ENCODE results near the gene TMEM37.

The TMEM37 gene

DNA sequence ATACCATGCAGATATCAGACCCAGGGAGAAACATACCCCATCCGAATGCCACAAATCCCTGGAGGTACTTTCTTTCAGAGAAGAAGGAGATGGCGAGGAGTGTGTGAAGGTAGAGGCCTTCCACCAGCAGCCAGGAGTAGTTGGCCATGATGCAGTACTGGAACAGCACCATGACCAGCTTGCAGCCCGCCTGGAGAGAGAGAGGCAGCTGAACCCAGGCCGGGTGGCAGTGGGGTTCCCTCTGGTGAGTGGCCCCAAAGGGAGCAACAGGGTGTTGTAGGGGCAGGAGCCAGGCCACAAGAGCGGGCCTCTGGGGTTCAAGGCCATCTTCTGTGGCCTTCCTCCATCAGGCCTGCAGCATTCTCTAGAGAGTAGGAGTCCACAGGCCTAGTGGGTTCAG, 30.2 kb downstream of the TMEM37 start:
- no peak for DNase-seq

DNA sequence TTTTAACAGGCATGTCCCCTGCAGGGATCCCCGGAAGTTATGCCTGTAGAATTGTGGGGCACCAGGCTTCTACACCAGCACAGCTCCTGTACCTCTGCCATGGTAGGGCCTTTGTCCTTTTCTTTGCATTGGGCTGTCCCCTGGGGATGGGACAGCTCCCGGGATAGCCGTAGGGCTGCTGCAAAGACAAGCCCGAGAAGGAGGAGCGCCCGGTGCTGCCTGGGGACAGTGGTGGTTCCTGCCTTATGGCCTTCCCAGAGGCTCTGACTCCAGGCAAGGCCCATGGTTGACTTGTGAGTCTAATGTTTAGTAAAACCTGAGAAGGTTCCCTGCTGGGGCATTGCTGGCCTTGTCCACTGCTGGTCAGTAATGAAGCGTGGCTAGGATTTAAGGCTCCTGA, 30.9 kb downstream of the TMEM37 start:
- no peak for DNase-seq

DNA sequence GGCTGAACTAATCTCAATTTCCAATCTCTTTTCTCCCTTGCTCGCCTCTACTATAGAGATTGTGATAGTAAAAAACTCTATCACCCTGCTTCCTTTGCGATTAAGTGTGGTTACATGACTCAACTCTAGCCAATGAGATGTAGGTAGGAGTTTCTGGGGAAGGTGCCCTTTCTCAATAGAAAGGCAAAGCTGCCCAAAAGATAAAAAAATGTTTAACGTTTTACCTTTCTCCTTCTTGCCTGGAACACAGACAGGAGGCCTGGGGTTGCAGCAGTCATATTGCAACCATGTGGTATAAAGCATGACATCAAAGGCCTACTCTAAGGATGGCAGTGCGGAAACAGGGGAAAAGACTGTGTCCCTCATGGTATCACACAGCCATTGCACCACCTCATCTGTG, 31.5 kb downstream of the TMEM37 start:
- DNase-seq: no peak

DNA sequence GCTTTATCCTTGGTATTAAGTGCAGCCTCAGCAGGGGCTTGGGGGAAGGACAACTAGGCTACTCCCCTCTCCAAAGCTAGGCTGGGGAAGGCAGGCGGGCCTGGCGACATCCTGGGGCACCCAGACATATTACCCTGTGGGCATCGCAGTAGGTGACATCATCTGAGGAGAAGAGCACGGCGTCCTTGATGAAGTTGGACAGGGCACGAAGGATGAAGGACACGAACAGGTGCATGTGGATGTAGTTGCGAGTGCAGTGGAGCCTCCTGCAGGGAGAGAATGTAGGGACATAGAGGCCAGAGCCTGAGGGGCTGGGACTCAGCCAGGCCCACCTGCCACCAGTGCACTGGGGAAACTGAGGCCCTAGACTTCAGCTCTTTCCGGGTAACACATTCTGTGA, 32.3 kb downstream of the TMEM37 start:
- no peak for DNase-seq

DNA sequence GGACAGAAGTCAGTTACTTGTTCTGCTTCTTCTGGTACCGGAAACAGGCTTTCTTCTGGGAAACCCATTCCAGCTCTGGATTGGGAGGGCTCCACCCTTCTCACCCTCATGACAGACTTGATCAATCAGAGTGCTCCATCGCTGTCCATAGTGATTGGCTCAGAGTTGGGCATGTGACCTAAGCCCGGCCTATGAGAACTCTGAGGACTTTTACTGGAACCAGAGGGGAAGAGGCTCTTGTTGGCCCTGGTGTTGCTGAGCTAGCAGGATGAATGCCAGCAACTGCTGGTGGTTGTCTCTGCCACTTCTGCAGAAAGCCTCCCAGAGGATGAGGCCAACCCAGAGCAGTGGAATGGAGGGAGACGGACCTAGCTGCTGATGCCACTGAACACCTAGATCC, 33.3 kb downstream of the TMEM37 start:
- no peak for DNase-seq

DNA sequence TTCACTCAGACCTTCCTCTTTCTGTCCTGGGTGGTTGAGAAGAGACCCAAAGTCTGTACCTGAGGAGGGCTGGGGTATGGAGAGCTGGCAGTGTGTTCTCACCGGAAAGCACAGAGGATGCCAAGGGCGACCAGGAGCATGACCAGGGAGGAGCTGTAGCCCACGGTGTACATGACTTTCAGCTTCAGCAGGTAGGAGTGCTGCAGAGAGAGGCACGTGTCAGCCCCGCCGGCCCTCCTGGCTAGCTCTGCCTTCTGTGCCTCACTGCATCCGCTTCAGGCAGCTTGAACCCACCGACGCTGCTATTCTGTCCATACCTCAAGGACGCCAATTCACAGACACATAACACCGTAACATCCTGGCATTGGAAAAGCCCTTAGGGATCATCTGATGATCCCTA, 34.0 kb downstream of the TMEM37 start:
- DNase-seq: no peak

DNA sequence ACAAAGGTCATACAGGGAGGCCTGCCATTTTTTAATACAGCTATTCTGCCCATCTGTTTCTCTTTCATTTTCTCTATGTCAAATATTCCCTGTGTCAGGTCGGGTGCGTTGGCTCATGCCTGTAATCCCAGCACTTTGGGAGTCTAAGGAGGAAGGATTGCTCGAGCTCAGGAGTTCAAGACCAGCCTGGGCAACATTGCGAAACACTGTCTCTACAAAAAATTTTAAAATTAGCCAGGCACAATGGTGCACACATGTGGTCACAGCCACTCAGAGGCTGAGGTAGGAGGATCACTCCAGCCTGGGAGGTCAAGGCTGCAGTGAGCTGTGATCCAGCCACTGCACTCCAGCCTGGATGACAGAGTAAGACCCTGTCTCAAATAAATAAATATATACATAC, 34.7 kb downstream of the TMEM37 start:
- DNase-seq: no peak

GRCh38 chr2:119468154-119468955, 36.7 kb downstream of the TMEM37 start:
- DNase-seq: no peak

DNA sequence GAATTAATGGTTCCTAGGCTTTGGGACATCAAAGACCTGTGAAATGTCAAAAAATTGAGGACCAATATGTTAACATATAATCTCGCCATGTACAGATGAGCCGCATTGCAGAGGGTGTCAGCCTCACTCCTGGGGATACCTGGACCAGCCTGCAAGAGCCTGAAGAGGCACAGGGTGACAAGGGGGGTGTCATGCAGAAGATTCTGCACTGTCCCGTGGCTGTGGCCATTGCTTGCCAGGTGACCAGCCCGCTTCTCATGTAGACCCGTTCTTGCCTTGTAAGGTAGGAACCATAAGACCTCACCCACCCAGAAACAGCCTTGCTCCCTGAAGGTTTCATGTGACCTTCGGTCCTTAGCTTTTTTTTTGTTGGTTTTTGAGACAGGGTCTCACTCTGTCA, 37.5 kb downstream of the TMEM37 start:
- DNase-seq: no peak

DNA sequence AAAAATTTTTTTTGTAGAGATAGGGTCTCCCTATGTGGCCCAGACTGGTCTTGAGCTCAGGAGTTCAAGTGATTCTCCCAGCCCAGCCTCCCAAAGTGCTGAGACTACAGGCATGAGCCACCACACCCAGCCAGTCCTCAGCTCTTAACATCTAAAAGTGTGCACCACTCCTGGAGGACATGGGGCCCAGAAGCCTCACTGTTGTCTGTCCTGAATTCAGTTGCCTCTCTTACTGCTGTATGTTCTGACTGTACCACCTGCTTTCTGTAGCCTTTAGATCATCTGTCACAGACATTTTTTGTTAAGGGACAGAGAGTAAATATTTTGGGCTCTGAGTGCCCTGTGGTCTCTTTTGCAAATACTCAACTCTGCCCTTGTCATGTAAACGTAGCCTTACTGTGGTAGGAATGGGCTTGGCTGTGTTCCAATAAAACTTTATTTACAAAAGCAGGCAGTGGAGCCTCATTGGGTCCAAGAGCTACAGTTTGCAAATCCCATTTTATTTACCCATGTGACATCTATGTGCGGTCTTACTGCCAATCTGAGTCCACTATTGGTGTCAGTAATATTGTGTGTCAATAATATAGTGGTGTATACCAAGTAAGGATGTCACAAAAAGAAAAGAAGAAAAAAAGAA, 38.1 kb downstream of the TMEM37 start:
- no peak for DNase-seq

DNA sequence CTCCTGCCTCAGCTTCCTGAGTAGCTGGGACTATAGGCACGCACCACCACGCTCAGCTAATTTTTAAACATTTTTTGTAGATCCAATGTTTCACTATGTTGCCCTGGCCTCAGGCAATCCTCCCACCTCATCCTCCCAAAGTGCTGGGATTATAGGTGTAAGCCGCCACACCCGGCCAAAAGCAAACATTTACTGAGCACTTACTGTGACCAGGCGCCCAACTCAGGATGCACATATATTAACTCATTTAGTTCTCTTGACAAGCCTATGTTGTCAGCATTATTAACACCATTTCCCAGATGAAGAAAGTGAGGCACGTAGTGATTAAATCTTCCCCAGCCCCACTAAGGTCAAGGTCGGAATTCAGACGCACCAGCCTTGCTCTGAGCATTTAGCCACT, 41.1 kb downstream of the TMEM37 start:
- DNase-seq: no peak

- no peak for DNase-seq
Observed at GRCh38 chr2:119473621-119474370, 42.1 kb downstream of the TMEM37 start.

DNA sequence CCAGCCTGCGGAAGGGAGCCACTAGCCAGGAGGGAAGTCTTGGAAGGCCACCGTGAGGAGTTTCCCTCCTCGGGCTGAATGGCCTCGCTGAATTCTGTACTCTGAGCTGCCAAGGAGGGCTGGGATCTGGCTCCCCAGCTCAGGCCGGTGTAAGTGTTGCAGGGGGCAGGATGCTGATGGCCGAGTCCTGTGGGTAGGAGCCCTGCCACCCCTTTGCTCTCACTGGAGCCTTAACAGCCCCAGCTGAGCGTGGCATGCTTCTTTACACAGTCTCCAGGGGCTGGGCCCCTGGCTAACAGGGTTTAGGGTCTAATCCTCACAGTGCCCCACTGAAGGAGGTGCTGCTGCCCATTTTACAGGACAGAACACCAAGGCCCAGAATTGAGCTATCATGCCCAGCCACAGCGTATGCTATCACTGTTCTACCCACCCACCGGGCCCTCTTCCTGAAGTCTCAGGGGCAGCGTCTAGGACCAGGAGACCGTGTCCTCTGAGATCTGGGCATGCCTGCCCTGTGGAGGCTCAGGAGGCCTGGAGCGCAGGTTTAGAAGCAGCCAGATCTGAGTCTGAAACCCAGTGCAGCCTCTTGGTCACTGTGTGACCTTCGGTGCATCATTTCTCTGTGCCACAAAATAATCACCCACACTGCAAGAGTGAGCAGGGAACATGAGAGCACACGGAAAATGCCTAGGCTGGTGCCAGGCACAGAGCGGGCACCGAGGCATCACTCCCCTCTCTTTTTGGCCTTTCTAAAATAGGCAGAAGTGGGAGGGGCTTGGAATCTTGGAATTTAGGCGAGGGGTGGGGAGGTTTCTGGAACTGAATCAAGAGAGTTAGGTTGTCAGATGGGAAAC, 42.9 kb downstream of the TMEM37 start:
- DNase-seq: no peak

DNA sequence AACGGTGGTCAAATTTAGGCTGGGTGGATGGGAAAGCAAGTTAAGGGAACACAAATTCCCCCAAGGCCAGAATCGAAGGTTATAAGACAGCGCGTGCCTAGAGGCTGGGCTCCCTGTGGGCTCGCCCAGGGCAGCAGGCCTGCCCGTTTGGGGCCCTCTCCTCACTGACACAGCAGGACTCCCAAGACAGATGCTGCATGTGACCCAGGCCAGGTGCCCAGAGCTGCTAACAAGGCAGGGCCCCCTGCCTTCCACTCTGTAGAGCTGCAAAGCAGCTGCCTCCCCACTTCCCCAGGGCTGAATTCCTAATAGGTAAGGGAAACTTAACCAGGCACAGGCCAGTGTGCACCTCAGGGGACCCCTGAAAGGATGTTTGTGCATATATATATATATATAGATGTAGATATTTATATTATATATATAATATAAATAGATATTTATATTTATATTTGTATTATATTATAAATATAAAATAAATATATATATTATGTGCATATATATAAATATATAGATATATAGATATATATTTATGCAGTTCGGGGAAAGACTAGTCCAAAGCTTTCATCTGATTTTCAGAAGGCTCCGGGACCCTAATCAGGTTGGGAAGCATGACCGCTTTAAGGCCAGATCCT, 43.7 kb downstream of the TMEM37 start:
- no peak for DNase-seq

GRCh38 chr2:119475857-119476244, 44.2 kb downstream of the TMEM37 start:
- DNase-seq: no peak

DNA sequence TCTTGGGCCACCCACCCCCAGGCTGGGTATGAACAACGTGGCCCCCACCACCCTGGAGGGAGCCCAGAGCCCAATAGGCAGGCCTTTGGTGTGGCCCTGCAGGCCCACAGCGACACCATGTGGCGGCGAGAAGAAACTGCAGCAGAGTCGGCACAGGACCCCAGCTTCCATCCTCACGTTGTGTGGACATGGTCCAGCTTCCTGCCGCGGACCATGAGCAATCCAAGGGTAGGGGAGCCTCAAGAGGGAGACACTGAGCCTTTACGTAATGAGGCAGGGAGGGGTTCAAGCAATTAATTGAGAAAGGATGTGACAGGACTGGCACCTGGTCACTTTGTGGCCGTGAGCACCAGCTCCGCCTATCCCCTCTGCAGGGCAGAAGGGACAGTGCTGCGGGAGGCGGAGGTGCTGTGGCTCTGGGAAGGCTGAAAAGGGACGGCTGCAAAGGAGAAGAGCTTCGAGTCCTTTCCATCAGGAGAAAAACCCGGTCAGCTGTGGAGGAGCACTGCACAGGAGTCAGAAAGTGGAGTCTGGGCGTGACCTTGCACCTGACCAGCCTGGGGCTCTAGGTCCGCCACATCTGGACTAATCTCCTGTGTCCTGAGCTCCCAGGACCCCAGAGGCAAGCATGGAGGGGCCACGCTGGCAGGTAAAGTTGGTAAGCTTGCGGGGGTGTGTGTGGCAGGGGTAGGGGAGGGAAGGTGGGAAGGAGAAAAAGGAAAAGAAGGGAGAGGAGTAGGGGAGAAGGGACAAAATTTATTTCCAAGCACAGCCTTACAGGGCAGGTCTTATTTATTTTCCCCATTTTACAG, 44.9 kb downstream of the TMEM37 start:
- peak; percentile 50 for DNase-seq

GRCh38 chr2:119477113-119477505, 45.5 kb downstream of the TMEM37 start:
- DNase-seq: no peak

- no peak for DNase-seq
Observed at GRCh38 chr2:119478188-119478977, 46.7 kb downstream of the TMEM37 start.

DNA sequence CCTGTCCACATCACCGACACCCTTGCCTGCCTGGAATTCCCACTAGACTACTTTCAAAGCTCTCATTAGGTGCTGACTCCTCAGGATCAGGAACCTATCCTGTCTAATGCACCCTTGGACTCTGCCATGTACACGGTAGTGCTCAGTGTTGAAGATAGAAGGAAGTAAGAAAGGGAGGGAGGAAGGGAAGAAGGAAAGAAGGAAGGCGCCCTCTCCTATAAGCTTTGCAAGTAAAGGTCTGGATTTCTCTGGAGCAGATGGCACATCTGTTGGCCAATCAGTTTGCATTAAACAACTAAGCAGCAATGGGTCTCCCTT, 47.3 kb downstream of the TMEM37 start:
- DNase-seq: no peak

- DNase-seq: no peak
Observed at GRCh38 chr2:119480184-119480583, 48.5 kb downstream of the TMEM37 start.

DNA sequence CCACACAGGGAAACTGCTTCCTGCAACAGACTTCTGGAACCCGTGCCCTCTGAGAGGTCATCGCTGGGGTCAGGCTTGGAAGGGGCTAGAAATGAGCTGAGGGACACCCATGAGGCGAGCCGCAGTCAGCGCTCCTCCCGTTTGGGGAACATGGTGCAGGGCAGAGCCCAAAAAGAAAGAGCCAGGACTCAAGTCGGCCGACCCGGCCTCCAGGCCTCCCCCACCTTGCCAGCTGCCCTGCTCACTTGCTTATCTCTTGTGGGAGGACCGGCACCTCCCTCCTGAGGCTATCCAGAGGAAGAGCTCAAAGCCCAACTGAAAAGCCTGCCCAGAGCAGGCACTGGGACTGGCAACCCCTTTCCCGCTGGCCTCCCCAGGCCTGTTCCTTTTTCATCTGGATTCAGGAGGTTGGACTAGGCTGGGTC, 49.1 kb downstream of the TMEM37 start:
- no peak for DNase-seq
